Fibroblast of the aortic adventitia (primary cell): ENCODE data around the gene SLC22A8. TPM values are rescaled to one million over a fixed set of nuclear protein-coding genes. Genes with fewer than 3 reads are reported as not detected.

ENCODE experiments used
- DNase-seq: peaks from one replicate; pipeline ENCODE4 v3.0.0-alpha.2; 2010; ENCODE audit warnings: low read depth
- H3K4me3 ChIP-seq: 2 replicates; pipeline ENCODE4 v1.5.1; 2011; ENCODE audit warnings: low read depth, mild to moderate bottlenecking, control low read depth, low read length, moderate library complexity
- total RNA-seq: library from RNA; depleted of rRNA; stranded (reverse); fragments of >200 nt; gene quantifications from 2 replicates; pipeline ENCODE4 v1.2.3, GENCODE V29; 2012; ENCODE audit warnings: low replicate concordance
- TF ChIP-seq, protein P1 (sequence below): IDR thresholded peaks from 2 replicates; pipeline ENCODE4 v1.5.1; 2011; ENCODE audit warnings: mild to moderate bottlenecking, low read length, control low read depth, inconsistent platforms; ENCODE audit not compliant: insufficient read depth

Gene SLC22A8
- total RNA-seq, 1 donor = not detected

- no peak for DNase-seq
- H3K4me3 ChIP-seq = no peak overlapping the region
- TF ChIP-seq, protein P1, sequence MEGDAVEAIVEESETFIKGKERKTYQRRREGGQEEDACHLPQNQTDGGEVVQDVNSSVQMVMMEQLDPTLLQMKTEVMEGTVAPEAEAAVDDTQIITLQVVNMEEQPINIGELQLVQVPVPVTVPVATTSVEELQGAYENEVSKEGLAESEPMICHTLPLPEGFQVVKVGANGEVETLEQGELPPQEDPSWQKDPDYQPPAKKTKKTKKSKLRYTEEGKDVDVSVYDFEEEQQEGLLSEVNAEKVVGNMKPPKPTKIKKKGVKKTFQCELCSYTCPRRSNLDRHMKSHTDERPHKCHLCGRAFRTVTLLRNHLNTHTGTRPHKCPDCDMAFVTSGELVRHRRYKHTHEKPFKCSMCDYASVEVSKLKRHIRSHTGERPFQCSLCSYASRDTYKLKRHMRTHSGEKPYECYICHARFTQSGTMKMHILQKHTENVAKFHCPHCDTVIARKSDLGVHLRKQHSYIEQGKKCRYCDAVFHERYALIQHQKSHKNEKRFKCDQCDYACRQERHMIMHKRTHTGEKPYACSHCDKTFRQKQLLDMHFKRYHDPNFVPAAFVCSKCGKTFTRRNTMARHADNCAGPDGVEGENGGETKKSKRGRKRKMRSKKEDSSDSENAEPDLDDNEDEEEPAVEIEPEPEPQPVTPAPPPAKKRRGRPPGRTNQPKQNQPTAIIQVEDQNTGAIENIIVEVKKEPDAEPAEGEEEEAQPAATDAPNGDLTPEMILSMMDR = no peak
Measured at GRCh38 chr11:63012430-63012829, 3.2 kb downstream of the SLC22A8 start.

DNA sequence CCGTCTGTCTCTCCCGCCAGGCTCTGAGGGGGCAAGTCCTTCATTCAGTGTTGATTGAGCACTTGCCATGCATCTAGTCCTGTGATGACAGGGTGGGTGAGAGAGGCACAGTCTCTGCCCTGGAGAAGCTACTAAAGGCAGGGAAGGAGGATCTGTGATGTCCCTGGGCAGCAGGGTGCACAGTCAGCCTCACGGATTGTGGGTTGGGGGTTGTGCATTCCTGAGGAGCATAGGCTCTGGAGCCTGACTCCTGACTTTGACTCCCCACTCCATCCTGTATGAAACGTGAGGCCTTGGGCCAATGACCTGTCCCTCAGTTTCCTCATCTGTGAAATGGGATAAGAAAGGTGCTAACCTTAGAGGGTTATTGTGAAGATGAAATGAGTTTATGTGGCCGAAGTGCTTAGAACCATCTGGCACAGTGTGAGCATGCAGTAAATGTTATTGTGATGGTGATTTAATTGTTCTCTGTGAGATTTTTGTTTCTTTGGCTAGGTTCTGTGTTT, 4.7 kb downstream of the SLC22A8 start:
- no peak for DNase-seq
- TF ChIP-seq, protein P1 = no peak
- H3K4me3 ChIP-seq = no peak overlapping the region

DNA sequence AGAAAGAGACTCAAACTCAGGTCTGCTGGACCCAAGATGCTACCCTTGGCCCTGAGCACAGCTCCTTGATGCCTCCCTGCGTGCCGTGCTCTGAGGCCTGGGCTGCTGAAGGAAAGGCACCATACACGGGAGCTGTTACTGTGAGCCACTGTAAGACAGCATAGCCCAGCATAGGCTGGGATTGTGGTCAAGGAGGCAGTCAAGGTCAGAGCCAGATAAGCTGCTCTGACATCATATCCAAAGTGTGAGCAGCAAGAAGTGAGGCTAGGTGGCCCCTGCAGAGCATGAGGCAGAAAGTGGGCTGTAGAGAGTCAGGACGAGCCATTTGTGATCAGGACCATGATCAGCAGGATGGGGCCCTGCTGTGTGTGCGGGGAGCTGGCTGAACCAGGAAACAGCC, 7.7 kb downstream of the SLC22A8 start:
- DNase-seq = no peak
- H3K4me3 ChIP-seq = no peak overlapping the region
- TF ChIP-seq, protein P1 = no peak

DNA sequence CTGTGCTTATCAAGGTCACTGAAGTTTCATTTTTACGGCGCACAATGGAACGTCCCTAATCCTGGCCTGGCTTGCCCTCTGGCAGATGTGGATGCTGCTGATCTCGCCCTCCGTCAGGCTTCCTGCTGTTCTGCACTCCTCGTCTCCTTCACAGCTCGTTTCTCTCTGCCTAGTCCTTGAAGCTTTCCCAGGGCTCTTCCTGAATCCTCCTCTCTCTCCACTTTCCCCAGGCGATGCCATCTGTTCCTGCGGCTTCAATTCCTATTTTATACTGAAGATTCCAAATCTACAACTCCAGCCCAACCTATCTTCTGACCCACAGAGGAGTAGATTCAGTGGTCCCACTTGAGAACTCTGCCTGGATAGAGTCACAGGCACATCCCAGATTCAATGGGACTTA, 14.2 kb downstream of the SLC22A8 start:
- no peak for DNase-seq
- TF ChIP-seq, protein P1 = no peak
- no peak overlapping the region for H3K4me3 ChIP-seq

DNA sequence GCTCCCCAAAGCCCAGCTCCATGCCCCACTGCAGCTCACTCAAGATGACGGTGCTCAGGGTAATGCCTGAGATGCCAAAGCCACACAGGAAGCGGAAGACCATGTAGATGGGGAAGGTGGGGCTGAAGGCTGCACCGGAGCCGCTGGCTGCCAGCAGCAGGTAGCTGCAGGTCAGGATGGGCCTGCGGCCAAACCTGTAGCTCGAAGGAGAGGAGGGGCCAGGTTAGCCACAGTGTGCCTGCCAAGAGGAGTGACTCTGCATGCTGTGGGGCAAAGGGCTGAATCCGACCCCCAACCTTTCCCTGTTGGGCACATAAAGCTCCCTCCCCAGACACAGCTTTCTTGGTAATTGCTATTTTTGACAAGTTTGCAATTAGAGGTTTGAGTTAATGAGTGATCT, 16.0 kb downstream of the SLC22A8 start:
- TF ChIP-seq, protein P1 = no peak
- no peak for DNase-seq
- no peak overlapping the region for H3K4me3 ChIP-seq

DNA sequence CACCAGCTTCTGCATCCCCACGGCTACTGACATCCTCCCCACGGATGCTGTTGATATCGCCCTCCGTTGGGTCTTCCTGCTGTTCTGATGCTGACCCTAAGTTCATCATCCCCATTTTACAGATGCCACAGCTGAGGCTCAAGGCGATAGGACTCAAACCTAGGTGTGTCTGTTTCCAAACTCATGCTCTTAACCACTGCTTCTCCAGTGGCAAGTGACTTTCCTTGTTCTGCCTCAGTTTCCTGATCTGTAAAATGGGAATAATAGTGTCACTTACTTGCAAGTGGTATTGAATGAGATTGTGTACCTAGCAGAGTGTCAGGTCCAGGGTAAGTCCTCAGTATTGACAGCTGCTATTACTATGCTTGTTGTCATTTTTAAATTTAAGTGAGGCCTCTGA, 16.5 kb downstream of the SLC22A8 start:
- no peak overlapping the region for H3K4me3 ChIP-seq
- TF ChIP-seq, protein P1 = no peak
- DNase-seq = no peak

DNA sequence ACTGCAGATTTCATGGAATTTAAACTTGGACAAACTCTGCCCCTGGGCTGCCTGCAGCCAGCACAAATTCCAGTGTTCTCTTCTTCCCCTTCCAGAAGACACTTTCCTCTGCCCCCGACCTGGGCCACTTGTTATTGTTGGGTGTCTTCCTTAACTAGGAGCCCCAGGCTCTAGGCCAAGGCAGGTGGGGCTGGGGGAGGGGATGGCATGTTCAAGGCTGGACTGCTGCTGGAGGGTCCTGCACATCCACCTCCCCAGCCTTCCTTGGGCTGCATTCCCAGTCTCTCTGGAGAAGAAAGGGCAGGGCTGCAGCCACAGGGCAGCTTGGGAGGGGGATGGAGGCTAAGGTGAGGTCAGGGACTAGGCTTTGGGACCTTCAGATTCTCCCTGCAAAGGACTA, 19.4 kb downstream of the SLC22A8 start:
- H3K4me3 ChIP-seq = no peak overlapping the region
- TF ChIP-seq, protein P1 = no peak
- DNase-seq = no peak
